Colonic mucosa (tissue), 4 donors: ENCODE measurements around the gene COX4I1. TPM values are rescaled to one million over a fixed set of nuclear protein-coding genes. Genes with fewer than 3 reads are reported as not detected.

ENCODE experiments used
- DNase-seq: peaks from one replicate; pipeline ENCODE4 v3.0.0-alpha.2; 2020
- H3K27ac ChIP-seq: fragments of 200-600 bp; one replicate; pipeline ENCODE4 v1.8.0; 2021
- H3K27me3 ChIP-seq: fragments of 200-600 bp; one replicate; pipeline ENCODE4 v1.8.0; 2021
- H3K36me3 ChIP-seq: fragments of 200-600 bp; one replicate; pipeline ENCODE4 v1.8.0; 2021
- H3K4me1 ChIP-seq: fragments of 200-600 bp; one replicate; pipeline ENCODE4 v1.8.0; 2021; ENCODE audit warnings: mild to moderate bottlenecking
- H3K4me3 ChIP-seq: fragments of 200-600 bp; one replicate; pipeline ENCODE4 v1.8.0; 2021
- H3K9ac ChIP-seq, 2 donors: one replicate each; pipeline ENCODE4 v1.7.0; 2013; ENCODE audit warnings: control low read depth in 2 of 2, low read depth in 2 of 2, low read length in 2 of 2
- H3K9me3 ChIP-seq: fragments of 200-600 bp; one replicate; pipeline ENCODE4 v1.8.0; 2021
- CTCF ChIP-seq: fragments of 200-600 bp; IDR thresholded peaks from one replicate; pipeline ENCODE4 v1.8.0; 2022; ENCODE audit warnings: antibody characterized with exemption, mild to moderate bottlenecking
- intact Hi-C: fragments of 100-400 bp; cut with DNase I; formaldehyde crosslinking; loops from one replicate; pipeline ENCODE4 v1.14.1; 2022
- total RNA-seq, 2 donors: library from RNA; stranded (reverse); fragmentation: NEBNext Ultra II Directional in 1 of 2; extraction: Animal tissue kit (Norgen Biotek cat#: 25700) in 1 of 2; gene quantifications; one replicate each; pipeline ENCODE4 v1.2.1, GENCODE V29; 2021
- donor health status: healthy.
- donor health status: DM: no; HTN: no; CAD: no.
- donor health status: DM: no; HTN: no; CAD: no.

Gene COX4I1
- total RNA-seq, 2 donors from 2014 or later, result 1,080 to 1,242 TPM

GRCh38 chr16:85850344-85850880 lies 50.9 kb downstream of the COX4I1 start:
- no peak for DNase-seq
- no peak overlapping the region for H3K4me3 ChIP-seq
- intact Hi-C loops, result no loop called here
- H3K36me3 ChIP-seq, result no peaks in the 10 kb centered on the region
- no peak overlapping the region for H3K27ac ChIP-seq
- H3K9ac ChIP-seq, result no peak overlapping the region
- TF ChIP-seq CTCF, result no peak
- no peaks in the 10 kb centered on the region for H3K9me3 ChIP-seq
- H3K4me1 ChIP-seq, result peaks cover under 1% of the 10 kb centered on the region
- no peaks in the 10 kb centered on the region for H3K27me3 ChIP-seq

- TF ChIP-seq CTCF, result no peak
- no peak overlapping the region for H3K27ac ChIP-seq
- intact Hi-C loops, result no loop called here
- DNase-seq, result no peak
- no peaks in the 10 kb centered on the region for H3K4me1 ChIP-seq
- H3K9me3 ChIP-seq, result no peaks in the 10 kb centered on the region
- no peak overlapping the region for H3K4me3 ChIP-seq
- H3K9ac ChIP-seq, result no peak overlapping the region
- no peaks in the 10 kb centered on the region for H3K36me3 ChIP-seq
- H3K27me3 ChIP-seq, result no peaks in the 10 kb centered on the region
These were observed 51.7 kb downstream of the COX4I1 start for GRCh38 chr16:85851034-85851785.

- peak; percentile 17 for DNase-seq
- no peaks in the 10 kb centered on the region for H3K9me3 ChIP-seq
- no peaks in the 10 kb centered on the region for H3K36me3 ChIP-seq
- H3K4me3 ChIP-seq, result no peak overlapping the region
- no peaks in the 10 kb centered on the region for H3K4me1 ChIP-seq
- TF ChIP-seq CTCF, result no peak
- no peaks in the 10 kb centered on the region for H3K27me3 ChIP-seq
- H3K9ac ChIP-seq, result no peak overlapping the region
- intact Hi-C loops, result no loop called here
- H3K27ac ChIP-seq, result no peak overlapping the region
These were observed 54.4 kb downstream of the COX4I1 start for GRCh38 chr16:85853547-85854545.

- no peak for TF ChIP-seq CTCF
- intact Hi-C loops, result no loop called here
These were observed 55.4 kb downstream of the COX4I1 start for GRCh38 chr16:85854935-85855334.

GRCh38 chr16:85856079-85856478 lies 56.6 kb downstream of the COX4I1 start:
- DNase-seq, result peak; percentile 10

More at GRCh38 chr16:85854935-85855334, 55.4 kb downstream of the COX4I1 start:
- DNase-seq, result no peak
- Histone ChIP-seq H3K9me3 (no peaks in the 10 kb centered on the region), H3K36me3 (no peaks in the 10 kb centered on the region), H3K9ac (no peak overlapping the region), H3K27me3 (no peaks in the 10 kb centered on the region), H3K4me1 (no peaks in the 10 kb centered on the region), H3K4me3 (no peak overlapping the region), H3K27ac (no peak overlapping the region)

More at GRCh38 chr16:85856079-85856478, 56.6 kb downstream of the COX4I1 start:
- Histone ChIP-seq H3K9me3 (no peaks in the 10 kb centered on the region), H3K4me3 (no peak overlapping the region), H3K9ac (no peak overlapping the region), H3K36me3 (no peaks in the 10 kb centered on the region), H3K27ac (no peak overlapping the region), H3K27me3 (no peaks in the 10 kb centered on the region), H3K4me1 (no peaks in the 10 kb centered on the region)
- intact Hi-C loops, result no loop called here
- TF ChIP-seq CTCF, result no peak
